ENCODE measurements around the gene LYRM4.

DNA sequence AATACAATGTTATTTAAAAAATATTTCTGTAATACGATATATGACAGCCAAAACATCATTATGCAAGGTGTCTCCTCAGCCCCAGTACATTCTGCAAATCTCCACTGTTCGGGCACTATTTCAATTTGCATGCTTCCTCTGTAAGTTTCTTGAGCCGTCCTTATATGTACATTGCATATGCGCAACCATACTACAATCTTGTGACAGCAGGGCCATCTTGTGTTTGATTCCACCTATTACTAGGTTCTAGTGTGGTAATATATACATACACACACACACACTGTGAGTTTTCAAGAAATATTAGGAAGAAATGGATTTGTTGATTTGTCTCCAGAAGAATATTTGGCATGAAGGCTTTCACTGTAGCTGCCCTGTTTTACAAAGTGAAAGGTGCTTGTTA is 9.8 kb downstream of the LYRM4 start:
- TF ChIP-seq EZH2 (IDR thresholded peaks at IDR 0.05; ENCODE audit: low read depth, unreplicated experiment) (no peak), ZNF114 (CRISPR knock-in tag; IDR thresholded peaks at IDR 0.05) (no peak), POLR2AphosphoS5 (IDR thresholded peaks at IDR 0.05; ENCODE audit: low read depth) (no peak), NANOG (IDR thresholded peaks at IDR 0.05; ENCODE audit: borderline replicate concordance) (no peak)
- TF ChIP-seq, protein P1, sequence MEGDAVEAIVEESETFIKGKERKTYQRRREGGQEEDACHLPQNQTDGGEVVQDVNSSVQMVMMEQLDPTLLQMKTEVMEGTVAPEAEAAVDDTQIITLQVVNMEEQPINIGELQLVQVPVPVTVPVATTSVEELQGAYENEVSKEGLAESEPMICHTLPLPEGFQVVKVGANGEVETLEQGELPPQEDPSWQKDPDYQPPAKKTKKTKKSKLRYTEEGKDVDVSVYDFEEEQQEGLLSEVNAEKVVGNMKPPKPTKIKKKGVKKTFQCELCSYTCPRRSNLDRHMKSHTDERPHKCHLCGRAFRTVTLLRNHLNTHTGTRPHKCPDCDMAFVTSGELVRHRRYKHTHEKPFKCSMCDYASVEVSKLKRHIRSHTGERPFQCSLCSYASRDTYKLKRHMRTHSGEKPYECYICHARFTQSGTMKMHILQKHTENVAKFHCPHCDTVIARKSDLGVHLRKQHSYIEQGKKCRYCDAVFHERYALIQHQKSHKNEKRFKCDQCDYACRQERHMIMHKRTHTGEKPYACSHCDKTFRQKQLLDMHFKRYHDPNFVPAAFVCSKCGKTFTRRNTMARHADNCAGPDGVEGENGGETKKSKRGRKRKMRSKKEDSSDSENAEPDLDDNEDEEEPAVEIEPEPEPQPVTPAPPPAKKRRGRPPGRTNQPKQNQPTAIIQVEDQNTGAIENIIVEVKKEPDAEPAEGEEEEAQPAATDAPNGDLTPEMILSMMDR (conservative IDR thresholded peaks at IDR 0.05; ENCODE audit: low read depth in 2 of 2), result no peak
- TF ChIP-seq, protein P2, sequence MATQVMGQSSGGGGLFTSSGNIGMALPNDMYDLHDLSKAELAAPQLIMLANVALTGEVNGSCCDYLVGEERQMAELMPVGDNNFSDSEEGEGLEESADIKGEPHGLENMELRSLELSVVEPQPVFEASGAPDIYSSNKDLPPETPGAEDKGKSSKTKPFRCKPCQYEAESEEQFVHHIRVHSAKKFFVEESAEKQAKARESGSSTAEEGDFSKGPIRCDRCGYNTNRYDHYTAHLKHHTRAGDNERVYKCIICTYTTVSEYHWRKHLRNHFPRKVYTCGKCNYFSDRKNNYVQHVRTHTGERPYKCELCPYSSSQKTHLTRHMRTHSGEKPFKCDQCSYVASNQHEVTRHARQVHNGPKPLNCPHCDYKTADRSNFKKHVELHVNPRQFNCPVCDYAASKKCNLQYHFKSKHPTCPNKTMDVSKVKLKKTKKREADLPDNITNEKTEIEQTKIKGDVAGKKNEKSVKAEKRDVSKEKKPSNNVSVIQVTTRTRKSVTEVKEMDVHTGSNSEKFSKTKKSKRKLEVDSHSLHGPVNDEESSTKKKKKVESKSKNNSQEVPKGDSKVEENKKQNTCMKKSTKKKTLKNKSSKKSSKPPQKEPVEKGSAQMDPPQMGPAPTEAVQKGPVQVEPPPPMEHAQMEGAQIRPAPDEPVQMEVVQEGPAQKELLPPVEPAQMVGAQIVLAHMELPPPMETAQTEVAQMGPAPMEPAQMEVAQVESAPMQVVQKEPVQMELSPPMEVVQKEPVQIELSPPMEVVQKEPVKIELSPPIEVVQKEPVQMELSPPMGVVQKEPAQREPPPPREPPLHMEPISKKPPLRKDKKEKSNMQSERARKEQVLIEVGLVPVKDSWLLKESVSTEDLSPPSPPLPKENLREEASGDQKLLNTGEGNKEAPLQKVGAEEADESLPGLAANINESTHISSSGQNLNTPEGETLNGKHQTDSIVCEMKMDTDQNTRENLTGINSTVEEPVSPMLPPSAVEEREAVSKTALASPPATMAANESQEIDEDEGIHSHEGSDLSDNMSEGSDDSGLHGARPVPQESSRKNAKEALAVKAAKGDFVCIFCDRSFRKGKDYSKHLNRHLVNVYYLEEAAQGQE (IDR thresholded peaks at IDR 0.05; ENCODE audit: unreplicated experiment), result no peak
- TF ChIP-seq, protein P3, sequence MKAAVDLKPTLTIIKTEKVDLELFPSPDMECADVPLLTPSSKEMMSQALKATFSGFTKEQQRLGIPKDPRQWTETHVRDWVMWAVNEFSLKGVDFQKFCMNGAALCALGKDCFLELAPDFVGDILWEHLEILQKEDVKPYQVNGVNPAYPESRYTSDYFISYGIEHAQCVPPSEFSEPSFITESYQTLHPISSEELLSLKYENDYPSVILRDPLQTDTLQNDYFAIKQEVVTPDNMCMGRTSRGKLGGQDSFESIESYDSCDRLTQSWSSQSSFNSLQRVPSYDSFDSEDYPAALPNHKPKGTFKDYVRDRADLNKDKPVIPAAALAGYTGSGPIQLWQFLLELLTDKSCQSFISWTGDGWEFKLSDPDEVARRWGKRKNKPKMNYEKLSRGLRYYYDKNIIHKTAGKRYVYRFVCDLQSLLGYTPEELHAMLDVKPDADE (IDR thresholded peaks at IDR 0.05), result no peak
